ENCODE results near the gene SMARCC1. TPM values are rescaled to one million over a fixed set of nuclear protein-coding genes. Genes with fewer than 3 reads are reported as not detected.

Gene SMARCC1
- total RNA-seq, 2 donors from 2014 or later, result 82.2 to 104 TPM

DNA sequence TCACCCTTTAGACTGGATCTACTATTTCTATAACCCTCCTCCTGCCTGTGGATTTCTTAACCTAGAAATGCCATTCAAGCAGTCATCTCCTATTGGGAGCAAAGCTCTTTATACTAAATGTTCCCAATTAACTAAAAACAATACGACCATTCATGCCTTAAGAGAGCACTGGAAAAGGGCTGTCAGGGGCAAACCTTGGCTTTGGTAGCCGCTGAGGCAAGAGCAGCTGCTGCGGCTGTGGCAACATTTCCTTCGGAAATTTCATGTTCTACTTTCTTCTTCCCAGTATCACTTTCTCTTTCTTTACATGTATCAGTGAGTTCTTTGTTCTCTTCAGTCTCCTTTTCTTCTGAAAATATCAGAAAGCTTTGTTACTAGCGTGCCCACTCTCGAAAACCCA is 146.7 kb downstream of the SMARCC1 start:
- ATAC-seq, result no peak
- Mint-ChIP-seq H3K4me1 (peaks cover 24% of the 10 kb centered on the region), H3K27me3 (no peaks in the 10 kb centered on the region), H3K36me3 (ENCODE audit: low read depth) (peaks cover 20% of the 10 kb centered on the region), H3K27ac (peak overlapping the region; percentile 76), H3K4me3 (peak overlapping the region; percentile 50)
- DNase-seq, result no peak
- H3K9me3 ChIP-seq (ENCODE audit: control insufficient read depth, low read length, poor library complexity, severe bottlenecking), result no peaks in the 10 kb centered on the region

DNA sequence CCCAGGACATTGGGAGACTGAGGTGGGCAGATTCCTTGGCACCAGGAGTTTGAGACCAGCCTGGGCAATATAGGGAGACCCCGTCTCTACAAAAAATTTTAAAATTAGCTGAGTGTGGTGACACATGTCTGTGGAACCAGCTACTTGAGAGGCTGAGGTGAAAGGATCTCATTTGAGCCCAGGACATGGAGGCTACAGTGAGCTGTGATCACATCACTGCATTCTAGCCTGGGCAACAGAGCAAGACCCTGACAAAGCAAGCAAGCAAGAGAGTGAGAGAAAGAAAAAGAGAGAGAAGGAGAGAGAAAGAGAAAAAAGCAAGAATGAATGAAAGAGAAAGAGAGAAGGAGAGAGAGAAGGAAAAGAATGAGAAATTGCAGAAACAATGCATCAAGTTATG is 150.9 kb downstream of the SMARCC1 start:
- Mint-ChIP-seq H3K27ac (no peak overlapping the region), H3K36me3 (ENCODE audit: low read depth) (peaks cover 18% of the 10 kb centered on the region), H3K27me3 (no peaks in the 10 kb centered on the region), H3K4me1 (peaks cover 20% of the 10 kb centered on the region), H3K4me3 (no peak overlapping the region)
- ATAC-seq (no peak), DNase-seq (no peak)
- no peaks in the 10 kb centered on the region for H3K9me3 ChIP-seq (ENCODE audit: control insufficient read depth, low read length, poor library complexity, severe bottlenecking)

DNA sequence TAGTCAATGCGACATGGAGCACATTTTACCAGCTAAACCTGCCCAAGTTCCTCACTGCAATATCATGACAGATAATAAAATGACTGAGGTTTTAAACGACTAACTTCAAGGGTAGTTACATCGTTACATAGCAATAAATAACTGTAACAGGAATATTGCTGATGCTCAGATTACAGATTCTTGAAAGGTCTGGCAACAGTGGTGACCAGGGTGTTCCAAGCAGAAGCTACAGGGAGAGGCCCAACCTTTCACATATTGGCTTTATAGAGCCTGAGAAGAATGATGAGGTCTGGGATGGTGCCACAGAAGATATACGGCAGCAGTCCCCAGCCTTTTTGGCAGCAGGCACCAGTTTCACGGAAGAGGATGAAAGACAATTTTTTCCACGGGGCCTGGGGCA is 151.9 kb downstream of the SMARCC1 start:
- H3K27ac Mint-ChIP-seq, result peak overlapping the region; percentile 11
- no peak overlapping the region for H3K4me3 Mint-ChIP-seq
- no peaks in the 10 kb centered on the region for H3K9me3 ChIP-seq (ENCODE audit: control insufficient read depth, low read length, poor library complexity, severe bottlenecking)
- peaks cover 15% of the 10 kb centered on the region for H3K36me3 Mint-ChIP-seq (ENCODE audit: low read depth)
- no peaks in the 10 kb centered on the region for H3K27me3 Mint-ChIP-seq
- ATAC-seq, result no peak
- peaks cover 12% of the 10 kb centered on the region for H3K4me1 Mint-ChIP-seq
- no peak for DNase-seq

DNA sequence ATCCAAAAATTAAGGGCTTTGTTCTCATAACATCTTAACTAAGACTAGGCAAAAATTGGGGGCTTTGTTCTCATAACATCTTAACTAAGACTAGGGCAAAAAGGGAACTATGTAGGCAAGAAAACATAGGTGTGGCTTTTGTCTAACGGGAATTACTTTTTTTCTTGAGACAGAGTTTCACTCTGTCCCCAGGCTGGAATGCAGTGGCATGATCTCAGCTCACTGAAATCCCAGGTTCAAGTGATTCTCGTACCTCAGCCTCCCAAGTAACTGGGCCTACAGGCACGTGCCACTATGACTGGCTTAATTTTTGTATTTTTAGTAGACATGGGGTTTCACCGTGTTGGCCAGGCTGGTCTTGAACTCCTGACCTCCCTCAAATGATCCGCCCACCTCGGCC is 153.3 kb downstream of the SMARCC1 start:
- H3K27ac Mint-ChIP-seq, result peak overlapping the region; percentile 11
- H3K36me3 Mint-ChIP-seq (ENCODE audit: low read depth), result peaks cover 12% of the 10 kb centered on the region
- H3K4me1 Mint-ChIP-seq, result peaks cover 9% of the 10 kb centered on the region
- H3K9me3 ChIP-seq (ENCODE audit: control insufficient read depth, low read length, poor library complexity, severe bottlenecking), result no peaks in the 10 kb centered on the region
- H3K4me3 Mint-ChIP-seq, result no peak overlapping the region
- DNase-seq (no peak), ATAC-seq (no peak)
- H3K27me3 Mint-ChIP-seq, result no peaks in the 10 kb centered on the region

DNA sequence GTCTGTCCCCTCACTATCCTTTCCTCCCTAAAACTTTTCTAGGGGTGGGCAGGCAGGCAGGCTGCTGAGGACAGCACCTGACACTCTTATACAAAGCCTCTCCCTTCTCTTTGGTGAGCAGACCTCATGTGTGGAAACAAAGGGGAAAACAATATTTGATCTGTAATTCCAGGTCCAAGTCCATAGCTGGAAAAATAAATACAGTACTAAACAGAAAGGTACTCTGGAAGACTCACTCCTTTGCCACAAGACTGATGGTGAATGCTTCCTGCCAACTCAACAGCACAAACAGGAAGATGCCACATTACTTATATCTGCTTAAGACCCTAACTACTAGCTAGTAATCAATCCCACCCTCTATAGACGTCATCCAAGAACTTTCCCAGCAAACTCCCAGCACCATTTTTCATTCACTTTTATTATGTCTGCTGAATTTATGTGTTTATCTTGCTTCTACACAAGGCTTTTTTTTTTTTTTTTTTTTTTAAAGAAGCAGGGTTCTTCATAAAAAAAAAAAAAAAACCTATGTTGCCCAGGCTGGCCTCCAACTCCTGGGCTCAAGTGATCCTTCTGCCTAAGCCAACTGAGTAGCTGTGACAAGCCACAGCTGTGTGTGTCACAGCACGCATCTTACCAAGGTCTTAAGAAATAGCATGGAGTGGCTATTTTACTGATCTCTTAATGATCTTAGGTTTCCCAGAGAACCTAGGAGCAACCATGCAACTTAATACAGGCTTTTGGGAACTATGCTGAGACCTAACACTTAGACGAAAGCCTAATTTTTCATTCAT is 158.8 kb downstream of the SMARCC1 start:
- H3K36me3 Mint-ChIP-seq (ENCODE audit: low read depth), result peaks cover 13% of the 10 kb centered on the region
- no peak overlapping the region for H3K4me3 Mint-ChIP-seq
- peaks cover 3% of the 10 kb centered on the region for H3K4me1 Mint-ChIP-seq
- H3K27ac Mint-ChIP-seq, result peak overlapping the region; percentile 47
- H3K9me3 ChIP-seq (ENCODE audit: control insufficient read depth, low read length, poor library complexity, severe bottlenecking), result no peaks in the 10 kb centered on the region
- ATAC-seq, result no peak
- no peaks in the 10 kb centered on the region for H3K27me3 Mint-ChIP-seq
- no peak for DNase-seq

DNA sequence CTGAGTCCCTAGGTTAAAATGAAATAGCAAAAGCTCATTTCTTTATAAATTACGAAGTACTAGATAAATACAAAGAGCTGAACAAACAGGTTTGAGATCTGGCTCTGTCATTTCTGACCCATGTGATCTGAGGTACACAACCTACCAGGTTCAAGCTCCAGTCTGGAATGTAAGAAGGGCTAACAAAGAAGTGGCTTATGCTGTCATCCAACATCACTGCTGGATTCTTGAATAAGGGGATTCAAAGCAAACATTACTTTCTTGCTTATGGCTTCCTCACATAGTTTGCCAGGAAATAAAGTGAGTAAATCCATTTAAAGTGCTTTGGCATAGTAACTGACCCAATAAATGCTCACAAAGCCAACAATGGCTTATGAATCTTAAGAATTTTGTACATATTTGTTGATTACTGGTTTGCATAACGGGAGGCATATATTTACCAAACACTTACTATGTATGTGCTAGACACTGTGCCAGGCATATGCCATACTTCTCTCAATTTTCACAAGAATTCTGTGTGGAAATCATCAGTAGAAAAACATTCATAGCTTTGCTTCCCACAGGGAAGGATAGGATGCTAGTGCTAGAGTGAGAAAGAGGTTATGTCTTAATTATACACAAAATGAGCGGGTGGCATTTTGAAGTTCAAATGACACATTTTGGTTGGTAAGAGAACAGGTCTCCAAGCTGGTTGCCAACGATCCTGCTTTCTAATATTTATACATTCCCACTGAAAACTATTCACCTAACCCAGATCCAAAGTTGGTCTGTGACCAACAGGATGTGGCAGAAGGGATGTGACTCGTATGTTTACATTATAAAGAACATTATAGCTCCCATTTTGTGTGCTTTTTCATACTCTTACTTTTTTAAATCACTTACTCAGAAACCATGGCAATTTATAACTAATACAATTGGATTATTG is 164.3 kb downstream of the SMARCC1 start:
- peaks cover 3% of the 10 kb centered on the region for H3K4me1 Mint-ChIP-seq
- peak overlapping the region; percentile 59 for H3K27ac Mint-ChIP-seq
- DNase-seq (no peak), ATAC-seq (no peak)
- no peak overlapping the region for H3K4me3 Mint-ChIP-seq
- H3K9me3 ChIP-seq (ENCODE audit: control insufficient read depth, low read length, poor library complexity, severe bottlenecking), result no peaks in the 10 kb centered on the region
- no peaks in the 10 kb centered on the region for H3K27me3 Mint-ChIP-seq
- H3K36me3 Mint-ChIP-seq (ENCODE audit: low read depth), result peaks cover 15% of the 10 kb centered on the region

DNA sequence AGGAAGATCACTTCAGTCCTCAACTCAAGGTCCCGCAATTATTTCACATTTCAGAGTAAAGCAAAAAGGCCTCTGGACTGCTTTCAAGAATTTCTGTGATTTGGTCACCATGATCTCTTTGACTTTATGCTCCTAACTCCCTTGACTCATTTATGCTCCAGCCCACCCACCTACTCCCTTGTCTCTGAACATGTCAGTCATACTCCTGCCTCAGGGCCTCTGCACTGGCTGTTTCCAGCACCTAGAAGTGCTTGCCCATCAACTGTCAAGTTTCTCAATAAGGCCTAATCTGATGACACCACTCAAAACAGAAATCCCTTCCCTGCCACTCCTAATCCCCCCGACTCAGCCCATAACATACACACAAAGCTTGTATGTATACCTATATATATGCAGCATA is 166.9 kb downstream of the SMARCC1 start:
- no peaks in the 10 kb centered on the region for H3K27me3 Mint-ChIP-seq
- H3K4me1 Mint-ChIP-seq, result peaks cover 4% of the 10 kb centered on the region
- no peak overlapping the region for H3K27ac Mint-ChIP-seq
- no peaks in the 10 kb centered on the region for H3K9me3 ChIP-seq (ENCODE audit: control insufficient read depth, low read length, poor library complexity, severe bottlenecking)
- ATAC-seq, result no peak
- no peak overlapping the region for H3K4me3 Mint-ChIP-seq
- no peak for DNase-seq
- H3K36me3 Mint-ChIP-seq (ENCODE audit: low read depth), result peaks cover 17% of the 10 kb centered on the region

DNA sequence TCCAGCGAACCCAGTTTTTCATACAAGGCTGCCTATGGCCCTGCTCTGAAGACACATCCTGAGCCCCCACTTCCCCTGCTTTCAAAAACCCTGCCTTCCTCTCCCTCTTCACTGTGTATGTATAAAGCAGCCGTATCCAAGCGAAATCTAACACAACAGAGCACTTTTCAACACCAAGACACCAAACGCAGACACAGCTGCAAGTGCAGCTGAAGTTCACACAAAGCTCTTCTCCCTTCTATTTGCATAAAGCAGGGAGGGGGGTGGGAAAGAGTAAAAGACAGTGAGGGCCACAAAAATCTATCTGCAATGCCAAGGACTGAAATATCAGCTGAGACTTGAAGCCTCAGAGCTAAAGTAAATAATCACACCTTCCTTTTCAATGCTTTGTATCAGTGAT is 168.0 kb downstream of the SMARCC1 start:
- Mint-ChIP-seq H3K27ac (no peak overlapping the region), H3K36me3 (ENCODE audit: low read depth) (peaks cover 12% of the 10 kb centered on the region), H3K27me3 (no peaks in the 10 kb centered on the region), H3K4me1 (peaks cover 4% of the 10 kb centered on the region), H3K4me3 (no peak overlapping the region)
- no peak for ATAC-seq
- no peak for DNase-seq
- H3K9me3 ChIP-seq (ENCODE audit: control insufficient read depth, low read length, poor library complexity, severe bottlenecking), result no peaks in the 10 kb centered on the region

DNA sequence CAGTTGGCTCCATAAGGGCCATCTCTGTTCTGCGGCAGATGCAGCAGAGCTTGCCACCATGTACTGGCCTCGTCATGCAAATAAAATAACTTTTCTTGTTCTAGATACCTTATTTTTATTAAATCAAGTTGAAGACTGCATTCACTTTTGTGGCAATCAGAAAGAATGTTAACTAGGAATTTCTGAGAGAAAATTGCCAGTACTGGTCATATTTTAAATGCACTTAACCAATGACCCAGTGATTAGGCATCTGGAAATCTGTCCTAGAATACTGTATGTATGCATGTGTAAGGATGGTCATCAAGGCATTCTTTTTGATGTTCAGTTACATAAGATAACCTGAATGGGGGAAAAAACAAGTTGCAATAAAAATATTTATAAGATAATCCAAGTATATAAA is 168.8 kb downstream of the SMARCC1 start:
- no peaks in the 10 kb centered on the region for H3K27me3 Mint-ChIP-seq
- no peak overlapping the region for H3K27ac Mint-ChIP-seq
- peaks cover 4% of the 10 kb centered on the region for H3K4me1 Mint-ChIP-seq
- peaks cover 12% of the 10 kb centered on the region for H3K36me3 Mint-ChIP-seq (ENCODE audit: low read depth)
- DNase-seq (no peak), ATAC-seq (no peak)
- no peaks in the 10 kb centered on the region for H3K9me3 ChIP-seq (ENCODE audit: control insufficient read depth, low read length, poor library complexity, severe bottlenecking)
- H3K4me3 Mint-ChIP-seq, result no peak overlapping the region

DNA sequence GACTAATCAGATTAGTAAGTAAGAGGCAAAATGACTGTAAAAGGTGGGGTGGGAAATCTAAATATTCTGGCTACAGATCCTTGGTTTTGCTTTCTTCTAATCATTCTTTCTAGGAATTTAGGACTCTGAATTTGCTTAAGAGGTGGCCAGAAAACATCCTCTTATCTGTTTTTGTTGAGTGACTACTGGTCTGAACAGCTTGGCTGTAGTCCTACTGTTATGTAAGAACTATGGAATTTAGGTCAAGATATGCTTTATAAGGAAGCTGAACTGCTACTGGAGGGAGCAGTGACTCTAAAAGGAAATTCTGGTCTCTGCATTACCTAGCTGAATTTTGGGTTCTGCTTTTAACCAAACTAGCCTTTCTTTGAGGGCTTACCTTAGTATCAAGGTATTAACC is 169.5 kb downstream of the SMARCC1 start:
- Mint-ChIP-seq H3K27me3 (no peaks in the 10 kb centered on the region), H3K4me1 (peaks cover 4% of the 10 kb centered on the region), H3K4me3 (no peak overlapping the region), H3K27ac (peak overlapping the region; percentile 54), H3K36me3 (ENCODE audit: low read depth) (peaks cover 12% of the 10 kb centered on the region)
- DNase-seq (no peak), ATAC-seq (no peak)
- H3K9me3 ChIP-seq (ENCODE audit: control insufficient read depth, low read length, poor library complexity, severe bottlenecking), result no peaks in the 10 kb centered on the region

DNA sequence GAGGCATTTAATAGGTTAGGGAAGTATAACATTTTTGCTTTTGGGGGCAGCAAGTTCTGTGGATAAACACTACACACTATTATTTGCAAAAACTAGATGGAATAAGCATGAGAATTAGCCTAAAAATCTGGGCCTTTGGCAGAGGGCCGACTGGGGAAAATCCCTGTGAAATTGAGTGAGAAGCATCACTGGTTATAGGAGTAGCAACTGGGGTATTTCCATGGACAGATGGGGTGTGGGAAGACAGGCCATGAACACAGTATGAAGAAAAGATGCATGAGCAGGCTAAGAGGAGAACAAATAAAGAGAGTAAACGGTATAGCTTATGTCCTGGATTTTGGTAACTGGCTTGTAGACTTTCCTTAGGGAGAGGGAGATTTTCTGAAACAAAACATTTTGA is 170.1 kb downstream of the SMARCC1 start:
- Mint-ChIP-seq H3K27me3 (no peaks in the 10 kb centered on the region), H3K27ac (peak overlapping the region; percentile 54), H3K4me3 (no peak overlapping the region), H3K36me3 (ENCODE audit: low read depth) (peaks cover 12% of the 10 kb centered on the region), H3K4me1 (peaks cover 4% of the 10 kb centered on the region)
- DNase-seq (no peak), ATAC-seq (no peak)
- no peaks in the 10 kb centered on the region for H3K9me3 ChIP-seq (ENCODE audit: control insufficient read depth, low read length, poor library complexity, severe bottlenecking)

DNA sequence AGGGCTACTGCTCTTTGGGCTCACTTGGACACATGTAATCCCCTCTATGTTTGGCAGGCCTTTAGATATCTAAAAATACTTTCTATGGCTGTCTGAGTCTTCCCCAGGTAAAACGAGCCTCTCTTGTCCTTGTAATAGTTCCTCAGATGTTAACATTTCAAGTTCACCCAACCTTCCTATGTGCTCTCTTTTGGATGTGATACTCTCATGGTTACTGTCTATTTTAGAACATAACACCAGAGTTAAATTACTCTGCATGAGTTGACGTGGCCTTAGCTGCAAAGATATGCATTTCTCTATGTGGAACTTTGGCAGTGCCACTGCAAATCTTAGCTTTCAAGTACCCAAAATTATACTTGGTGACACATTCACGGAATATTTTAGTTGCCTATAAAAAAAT is 171.1 kb downstream of the SMARCC1 start:
- H3K27me3 Mint-ChIP-seq, result no peaks in the 10 kb centered on the region
- H3K27ac Mint-ChIP-seq, result peak overlapping the region; percentile 67
- DNase-seq (no peak), ATAC-seq (no peak)
- H3K4me3 Mint-ChIP-seq, result no peak overlapping the region
- no peaks in the 10 kb centered on the region for H3K9me3 ChIP-seq (ENCODE audit: control insufficient read depth, low read length, poor library complexity, severe bottlenecking)
- peaks cover 4% of the 10 kb centered on the region for H3K4me1 Mint-ChIP-seq
- peaks cover 10% of the 10 kb centered on the region for H3K36me3 Mint-ChIP-seq (ENCODE audit: low read depth)

DNA sequence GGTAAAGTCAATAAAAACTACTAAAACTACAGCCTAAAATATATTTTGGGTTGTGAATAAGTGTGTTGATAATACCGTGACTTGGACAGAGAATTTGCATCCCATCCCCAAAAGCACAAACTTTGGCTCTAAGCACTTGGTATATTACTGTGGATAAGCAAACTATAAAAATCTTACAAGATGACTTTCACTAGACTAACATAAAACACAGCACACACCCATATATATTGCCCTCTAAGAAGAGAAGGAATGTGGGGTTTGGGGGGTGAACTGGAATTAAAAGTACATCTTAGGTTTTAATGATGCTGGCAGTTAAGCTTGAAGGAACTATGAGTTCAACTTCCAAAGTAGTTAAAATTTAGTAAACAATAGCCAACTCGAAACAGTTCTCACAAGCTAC is 174.4 kb downstream of the SMARCC1 start:
- ATAC-seq, result no peak
- no peak overlapping the region for H3K4me3 Mint-ChIP-seq
- peaks cover 13% of the 10 kb centered on the region for H3K36me3 Mint-ChIP-seq (ENCODE audit: low read depth)
- peaks cover 4% of the 10 kb centered on the region for H3K4me1 Mint-ChIP-seq
- H3K27me3 Mint-ChIP-seq, result no peaks in the 10 kb centered on the region
- no peak for DNase-seq
- H3K9me3 ChIP-seq (ENCODE audit: control insufficient read depth, low read length, poor library complexity, severe bottlenecking), result no peaks in the 10 kb centered on the region
- no peak overlapping the region for H3K27ac Mint-ChIP-seq
